ENCODE measurements around the gene FBLN5.

Gene FBLN5

DNA sequence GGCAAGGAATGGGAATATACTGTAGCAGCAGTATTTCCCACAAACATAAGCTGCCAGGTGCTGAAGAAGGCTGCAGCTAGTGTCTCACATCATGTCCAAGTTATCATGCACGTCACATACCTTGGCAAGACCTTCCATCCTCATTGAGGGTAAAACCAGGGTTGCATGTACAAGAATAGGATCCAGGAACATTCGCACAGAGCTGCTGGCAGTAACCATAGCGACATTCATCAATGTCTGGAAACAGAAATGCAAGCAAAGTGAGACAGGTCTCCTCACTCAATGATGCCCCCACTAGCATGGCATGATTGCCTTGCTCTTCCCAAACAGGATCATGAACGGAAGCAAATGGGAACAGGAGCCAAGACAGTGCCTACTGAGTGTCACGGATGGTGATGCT lies 56.4 kb downstream of the FBLN5 start:
- Mint-ChIP-seq H3K4me1 (ENCODE audit: low read depth) (peaks cover 10% of the 10 kb centered on the region), H3K36me3 (ENCODE audit: low read depth) (no peaks in the 10 kb centered on the region), H3K4me3 (no peak overlapping the region), H3K27me3 (no peaks in the 10 kb centered on the region), H3K27ac (no peak overlapping the region), H3K9me3 (no peaks in the 10 kb centered on the region)
- intact Hi-C loops (cut with micrococcal nuclease), result no loop called here

DNA sequence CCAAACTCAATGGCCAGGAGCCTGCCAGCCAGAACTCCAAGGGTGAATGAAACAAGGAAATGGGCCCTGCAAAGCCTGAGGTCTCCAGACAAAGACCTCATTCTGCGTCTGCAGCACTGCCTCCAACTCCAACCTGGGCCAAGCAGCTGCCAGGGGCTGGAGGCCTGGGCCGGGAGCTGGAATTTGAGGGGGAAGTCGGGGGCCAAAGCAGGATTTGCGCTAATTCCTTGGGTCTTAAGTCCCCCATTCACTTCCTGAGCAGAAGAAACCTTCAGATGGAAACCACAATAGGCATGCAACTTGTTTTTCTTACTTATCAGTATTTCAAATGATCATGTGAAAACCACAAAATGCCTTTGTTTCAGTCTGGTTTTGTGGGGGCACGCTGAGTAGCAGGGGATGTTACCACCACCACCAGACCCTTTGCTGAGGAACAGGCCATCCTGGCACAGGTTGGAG lies 57.2 kb downstream of the FBLN5 start:
- Mint-ChIP-seq H3K36me3 (ENCODE audit: low read depth) (no peaks in the 10 kb centered on the region), H3K9me3 (no peaks in the 10 kb centered on the region), H3K4me1 (ENCODE audit: low read depth) (peaks cover 10% of the 10 kb centered on the region), H3K27me3 (no peaks in the 10 kb centered on the region), H3K27ac (no peak overlapping the region), H3K4me3 (no peak overlapping the region)
- intact Hi-C loops (cut with micrococcal nuclease), result no loop called here

DNA sequence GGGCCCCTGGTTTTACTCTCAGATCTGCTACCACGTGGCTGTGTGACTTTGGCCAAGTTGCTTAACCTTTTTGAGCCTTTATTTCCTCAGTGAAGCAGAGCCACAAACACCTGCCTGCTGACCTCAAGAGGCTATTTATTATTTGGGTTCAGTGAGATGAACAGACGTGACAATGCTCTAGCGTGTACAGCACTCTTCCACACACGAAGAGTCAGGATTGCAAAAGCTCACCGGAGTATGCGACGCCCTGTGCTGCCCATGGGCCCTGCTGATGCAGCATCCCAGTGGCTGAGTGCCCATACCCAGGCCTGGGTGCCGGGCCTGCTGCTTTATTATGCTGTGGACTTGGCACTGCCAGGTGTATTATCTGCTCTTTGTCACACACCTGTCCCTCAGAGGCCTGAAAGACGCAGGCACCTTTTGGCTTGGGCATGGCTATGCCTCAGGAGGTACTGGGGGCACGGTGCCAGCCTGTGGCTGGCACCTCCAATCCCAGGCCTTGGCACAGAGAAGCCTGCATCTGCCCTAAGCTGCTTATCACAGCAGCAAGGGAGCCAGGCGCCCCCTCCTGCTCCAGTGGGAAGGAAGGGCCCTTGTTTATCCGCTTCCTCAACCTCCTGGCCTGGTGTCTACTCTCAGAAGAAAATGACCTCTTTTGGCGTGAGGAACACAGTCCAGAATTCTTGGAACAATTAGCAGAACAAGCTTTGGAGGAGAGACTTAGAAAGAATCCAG lies 57.9 kb downstream of the FBLN5 start:
- Mint-ChIP-seq H3K4me3 (no peak overlapping the region), H3K9me3 (no peaks in the 10 kb centered on the region), H3K27ac (no peak overlapping the region), H3K4me1 (ENCODE audit: low read depth) (peaks cover 10% of the 10 kb centered on the region), H3K27me3 (no peaks in the 10 kb centered on the region), H3K36me3 (ENCODE audit: low read depth) (no peaks in the 10 kb centered on the region)
- intact Hi-C loops (cut with micrococcal nuclease), result no loop called here

DNA sequence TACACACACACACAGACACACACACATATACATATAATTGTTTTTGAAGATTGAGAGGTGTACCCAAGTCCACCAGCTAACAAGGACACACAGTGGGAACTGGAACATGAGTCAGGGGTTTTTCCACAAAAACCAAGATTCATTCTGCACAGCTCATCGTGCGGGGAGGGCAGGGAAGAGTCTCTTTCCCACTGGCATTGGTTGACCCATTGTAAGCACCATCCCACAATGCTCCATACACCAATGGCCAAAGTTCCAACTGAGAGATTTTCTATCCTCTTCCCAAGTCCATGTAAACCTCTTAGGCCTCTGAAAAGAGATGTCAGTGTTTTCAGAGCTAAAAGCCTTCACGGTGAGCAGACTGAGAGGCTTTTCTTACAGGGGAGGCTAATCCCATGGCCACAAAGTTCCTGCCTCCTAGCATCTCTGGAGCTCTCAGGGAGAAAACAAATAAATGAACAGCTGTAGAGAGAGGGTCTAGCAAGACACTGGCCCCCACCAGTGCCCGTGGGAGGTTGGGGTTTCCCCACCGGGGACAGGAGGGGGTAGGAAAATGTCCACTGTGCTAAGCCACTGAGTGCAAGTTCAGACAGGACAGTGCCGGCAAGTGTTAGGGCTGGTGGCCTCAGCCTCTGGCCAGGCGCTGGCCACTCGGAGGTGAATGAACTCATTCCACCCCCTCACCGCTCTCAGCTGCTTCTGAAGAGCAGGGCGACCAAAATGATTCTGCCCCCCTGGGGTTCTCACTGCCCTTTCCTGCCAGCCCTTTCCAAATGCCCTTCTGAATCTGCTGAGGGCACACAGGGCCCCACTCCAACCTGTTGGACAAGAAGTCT lies 58.6 kb downstream of the FBLN5 start:
- Mint-ChIP-seq H3K4me3 (no peak overlapping the region), H3K36me3 (ENCODE audit: low read depth) (no peaks in the 10 kb centered on the region), H3K27ac (no peak overlapping the region)

GRCh38 chr14:91886961-91887360 lies 60.5 kb downstream of the FBLN5 start:
- no peaks in the 10 kb centered on the region for H3K4me1 Mint-ChIP-seq (ENCODE audit: low read depth)
- no peak overlapping the region for H3K27ac Mint-ChIP-seq

More for the DNA sequence above, 58.6 kb downstream of the FBLN5 start:
- Mint-ChIP-seq H3K27me3 (no peaks in the 10 kb centered on the region), H3K9me3 (no peaks in the 10 kb centered on the region), H3K4me1 (ENCODE audit: low read depth) (peaks cover 7% of the 10 kb centered on the region)
- intact Hi-C loops (cut with micrococcal nuclease), result no loop called here

GRCh38 chr14:91885839-91886238 lies 61.7 kb downstream of the FBLN5 start:
- no peaks in the 10 kb centered on the region for H3K4me1 Mint-ChIP-seq (ENCODE audit: low read depth)
- no peak overlapping the region for H3K4me3 Mint-ChIP-seq
- H3K36me3 Mint-ChIP-seq (ENCODE audit: low read depth), result no peaks in the 10 kb centered on the region
- H3K27ac Mint-ChIP-seq, result no peak overlapping the region
- no peaks in the 10 kb centered on the region for H3K27me3 Mint-ChIP-seq
- no peaks in the 10 kb centered on the region for H3K9me3 Mint-ChIP-seq
- intact Hi-C loops (cut with micrococcal nuclease), result no loop called here

More at GRCh38 chr14:91886961-91887360, 60.5 kb downstream of the FBLN5 start:
- no peaks in the 10 kb centered on the region for H3K36me3 Mint-ChIP-seq (ENCODE audit: low read depth)
- no peaks in the 10 kb centered on the region for H3K9me3 Mint-ChIP-seq
- no peaks in the 10 kb centered on the region for H3K27me3 Mint-ChIP-seq
- no peak overlapping the region for H3K4me3 Mint-ChIP-seq
- intact Hi-C loops (cut with micrococcal nuclease), result no loop called here

GRCh38 chr14:91885113-91885712 lies 62.3 kb downstream of the FBLN5 start:
- Mint-ChIP-seq H3K4me3 (no peak overlapping the region), H3K36me3 (ENCODE audit: low read depth) (no peaks in the 10 kb centered on the region), H3K9me3 (no peaks in the 10 kb centered on the region), H3K27me3 (no peaks in the 10 kb centered on the region), H3K4me1 (ENCODE audit: low read depth) (no peaks in the 10 kb centered on the region), H3K27ac (no peak overlapping the region)
- intact Hi-C loops (cut with micrococcal nuclease), result no loop called here

DNA sequence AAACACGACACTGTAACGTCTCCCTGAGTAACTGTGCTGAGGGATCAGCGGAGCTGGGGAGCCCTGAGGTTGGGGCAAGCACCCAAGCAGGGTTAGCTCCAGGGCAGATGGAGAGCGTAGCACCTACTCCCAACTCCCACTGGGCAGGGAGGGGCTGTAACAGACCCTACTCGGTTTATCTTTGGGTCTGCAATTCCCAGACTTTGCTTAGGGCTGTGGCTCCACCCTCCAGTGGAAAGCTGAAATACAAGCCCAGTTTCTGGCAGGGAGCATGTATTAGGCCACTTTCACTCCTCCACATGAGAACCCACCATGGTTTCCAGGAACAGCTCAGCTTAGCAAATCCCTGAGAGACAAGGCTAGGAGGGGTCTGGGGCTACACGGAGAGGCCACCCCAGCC lies 62.8 kb downstream of the FBLN5 start:
- Mint-ChIP-seq H3K9me3 (no peaks in the 10 kb centered on the region), H3K4me3 (no peak overlapping the region), H3K27me3 (no peaks in the 10 kb centered on the region), H3K36me3 (ENCODE audit: low read depth) (no peaks in the 10 kb centered on the region), H3K4me1 (ENCODE audit: low read depth) (no peaks in the 10 kb centered on the region), H3K27ac (no peak overlapping the region)
- intact Hi-C loops (cut with micrococcal nuclease), result no loop called here

DNA sequence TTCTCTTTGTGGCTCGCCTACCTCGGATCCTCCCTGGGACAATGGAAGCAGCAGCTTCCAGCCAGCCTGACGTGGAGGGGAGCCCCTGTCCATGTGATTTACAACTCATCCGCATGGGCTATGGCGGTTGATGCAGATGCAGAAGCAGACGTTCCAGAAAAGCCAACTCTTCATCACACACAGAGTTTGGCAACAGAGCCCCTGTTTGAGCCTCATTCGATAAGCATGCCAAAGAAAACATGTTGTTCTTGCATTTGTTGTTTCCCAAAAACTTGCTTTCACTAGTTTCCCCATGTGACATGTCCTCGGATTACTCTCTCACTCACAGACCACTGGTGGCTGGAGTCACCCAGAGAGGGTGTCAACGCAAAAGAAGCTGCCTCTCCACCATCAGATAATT lies 63.7 kb downstream of the FBLN5 start:
- Mint-ChIP-seq H3K27ac (no peak overlapping the region), H3K4me1 (ENCODE audit: low read depth) (no peaks in the 10 kb centered on the region), H3K4me3 (no peak overlapping the region), H3K9me3 (no peaks in the 10 kb centered on the region), H3K27me3 (no peaks in the 10 kb centered on the region), H3K36me3 (ENCODE audit: low read depth) (no peaks in the 10 kb centered on the region)
- intact Hi-C loops (cut with micrococcal nuclease), result no loop called here

- Mint-ChIP-seq H3K36me3 (ENCODE audit: low read depth) (no peaks in the 10 kb centered on the region), H3K4me1 (ENCODE audit: low read depth) (no peaks in the 10 kb centered on the region), H3K27ac (no peak overlapping the region), H3K4me3 (no peak overlapping the region), H3K9me3 (no peaks in the 10 kb centered on the region), H3K27me3 (no peaks in the 10 kb centered on the region)
- intact Hi-C loops (cut with micrococcal nuclease), result no loop called here
These were observed 64.7 kb downstream of the FBLN5 start for GRCh38 chr14:91882776-91883175.

GRCh38 chr14:91882369-91882768 lies 65.1 kb downstream of the FBLN5 start:
- intact Hi-C loops (cut with micrococcal nuclease), result no loop called here
- H3K27me3 Mint-ChIP-seq, result no peaks in the 10 kb centered on the region
- no peak overlapping the region for H3K27ac Mint-ChIP-seq
- H3K4me3 Mint-ChIP-seq, result no peak overlapping the region
- peaks cover 3% of the 10 kb centered on the region for H3K4me1 Mint-ChIP-seq (ENCODE audit: low read depth)
- no peaks in the 10 kb centered on the region for H3K36me3 Mint-ChIP-seq (ENCODE audit: low read depth)
- H3K9me3 Mint-ChIP-seq, result no peaks in the 10 kb centered on the region

- intact Hi-C loops (cut with micrococcal nuclease), result no loop called here
- no peaks in the 10 kb centered on the region for H3K36me3 Mint-ChIP-seq (ENCODE audit: low read depth)
These were observed 68.3 kb downstream of the FBLN5 start for GRCh38 chr14:91879196-91879595.

GRCh38 chr14:91878274-91878673 lies 69.2 kb downstream of the FBLN5 start:
- no peak overlapping the region for H3K27ac Mint-ChIP-seq
- peaks cover 4% of the 10 kb centered on the region for H3K27me3 Mint-ChIP-seq
- H3K4me1 Mint-ChIP-seq (ENCODE audit: low read depth), result peaks cover 16% of the 10 kb centered on the region
- H3K9me3 Mint-ChIP-seq, result no peaks in the 10 kb centered on the region
- no peaks in the 10 kb centered on the region for H3K36me3 Mint-ChIP-seq (ENCODE audit: low read depth)
- H3K4me3 Mint-ChIP-seq, result no peak overlapping the region
- intact Hi-C loops (cut with micrococcal nuclease), result no loop called here

More at GRCh38 chr14:91879196-91879595, 68.3 kb downstream of the FBLN5 start:
- Mint-ChIP-seq H3K27ac (no peak overlapping the region), H3K4me3 (no peak overlapping the region), H3K9me3 (no peaks in the 10 kb centered on the region), H3K27me3 (no peaks in the 10 kb centered on the region), H3K4me1 (ENCODE audit: low read depth) (peaks cover 7% of the 10 kb centered on the region)

DNA sequence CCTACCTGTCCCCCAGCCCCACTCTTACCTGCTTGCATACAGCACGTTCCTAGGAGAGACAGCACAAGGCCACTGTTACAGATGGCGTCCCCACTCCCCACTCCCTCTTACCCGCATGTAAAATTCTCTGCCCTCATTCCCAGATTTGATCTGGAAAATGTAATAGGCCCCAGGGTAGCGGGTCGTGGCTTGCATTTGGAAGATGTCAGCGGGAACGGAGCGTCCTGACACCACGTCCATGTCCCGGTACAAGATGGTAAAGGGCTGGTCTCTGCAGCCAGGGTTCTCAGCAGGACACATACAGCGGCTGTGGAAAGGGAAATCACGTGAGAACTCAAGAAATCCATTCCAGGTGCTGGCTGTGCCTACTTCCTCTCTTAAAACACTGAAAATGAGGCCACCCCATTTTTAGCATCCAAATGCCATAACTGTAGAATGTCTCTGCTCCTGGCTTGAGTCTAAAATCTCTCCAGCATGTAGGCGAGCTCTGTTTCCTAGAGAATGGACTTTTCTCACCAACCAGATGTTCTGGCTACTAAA lies 70.0 kb downstream of the FBLN5 start:
- H3K4me3 Mint-ChIP-seq, result no peak overlapping the region
- no peaks in the 10 kb centered on the region for H3K36me3 Mint-ChIP-seq (ENCODE audit: low read depth)
- H3K4me1 Mint-ChIP-seq (ENCODE audit: low read depth), result peaks cover 25% of the 10 kb centered on the region
- no peak overlapping the region for H3K27ac Mint-ChIP-seq
- intact Hi-C loops (cut with micrococcal nuclease), result no loop called here
- no peaks in the 10 kb centered on the region for H3K9me3 Mint-ChIP-seq
- H3K27me3 Mint-ChIP-seq, result peaks cover 5% of the 10 kb centered on the region
